Measurements from ENCODE around the gene BCAR3.

BCAR3 gene

DNA sequence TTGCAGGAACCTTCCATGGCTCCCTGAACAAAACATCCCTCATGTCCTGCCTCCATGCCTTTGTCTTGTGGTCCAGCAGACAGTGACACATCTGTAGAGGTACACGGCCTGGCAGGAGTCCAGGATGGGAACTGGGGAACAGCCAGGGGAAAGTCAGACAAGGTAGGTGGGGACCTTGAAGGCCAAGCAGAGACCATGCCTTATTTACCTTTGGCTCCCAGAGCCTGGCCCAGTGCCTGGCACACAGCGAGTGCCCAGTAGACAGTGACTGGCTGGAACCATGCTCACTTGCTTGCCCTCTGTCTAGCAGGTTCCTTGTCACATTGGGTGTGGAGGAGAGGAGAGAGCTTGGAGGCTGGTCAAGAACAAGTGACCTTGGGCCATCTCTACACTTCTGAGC, 81.0 kb downstream of the BCAR3 start:
- DNase-seq (ENCODE audit: low spot score) (no peak), FAIRE-seq (no peak)

DNA sequence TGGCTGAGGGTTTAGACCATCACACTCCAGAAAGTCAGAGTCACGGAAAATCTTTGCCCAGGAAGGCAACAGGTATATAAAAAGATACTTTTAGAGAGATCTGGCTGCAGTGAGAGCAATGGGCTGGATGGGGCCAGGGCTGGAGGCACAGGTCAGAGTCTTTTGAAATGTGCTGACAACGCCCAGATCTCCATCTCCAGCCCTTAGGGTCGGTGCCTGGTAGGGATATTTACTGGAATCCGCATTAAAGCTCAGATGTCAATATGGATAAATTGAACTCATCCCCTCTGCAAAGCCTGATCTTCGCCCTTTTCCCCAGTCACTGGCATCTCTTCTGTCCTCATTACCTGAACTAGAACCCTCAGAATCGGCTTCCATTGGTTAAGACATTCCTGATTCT, 82.2 kb downstream of the BCAR3 start:
- FAIRE-seq: no peak
- no peak for DNase-seq (ENCODE audit: low spot score)

DNA sequence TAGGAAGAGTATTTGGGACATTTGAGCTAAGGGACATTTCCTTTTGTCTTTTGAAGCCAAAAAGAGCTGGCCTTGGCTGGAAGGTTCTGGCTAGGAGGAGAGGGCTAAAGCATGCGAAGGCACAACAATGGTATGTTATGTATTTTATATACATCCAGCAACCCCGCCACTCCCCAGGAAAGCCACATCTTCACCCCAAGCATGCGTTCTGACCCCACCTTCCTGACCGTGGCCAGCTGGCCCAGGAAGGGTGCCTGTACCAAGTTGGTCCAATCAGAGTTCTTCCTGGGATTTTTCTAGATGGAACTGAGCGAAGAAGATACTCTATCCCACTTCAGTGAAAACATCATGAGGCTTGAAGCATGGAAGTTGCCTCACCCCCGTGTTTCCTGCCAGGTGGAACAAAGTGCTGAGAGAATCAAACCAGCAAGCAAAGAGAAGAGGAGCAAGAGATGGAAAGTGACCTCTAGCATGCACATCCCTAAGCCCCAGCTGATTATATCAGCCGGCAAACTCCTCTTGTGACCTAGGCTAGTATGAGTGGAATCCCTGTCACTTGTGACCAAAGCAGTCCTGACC, 82.7 kb downstream of the BCAR3 start:
- no peak for DNase-seq (ENCODE audit: low spot score)
- no peak for FAIRE-seq

- FAIRE-seq: no peak
- DNase-seq (ENCODE audit: low spot score): no peak
Measured at GRCh38 chr1:93598396-93598795, 83.2 kb downstream of the BCAR3 start.

GRCh38 chr1:93597709-93598108, 83.9 kb downstream of the BCAR3 start:
- FAIRE-seq: no peak
- no peak for DNase-seq (ENCODE audit: low spot score)

DNA sequence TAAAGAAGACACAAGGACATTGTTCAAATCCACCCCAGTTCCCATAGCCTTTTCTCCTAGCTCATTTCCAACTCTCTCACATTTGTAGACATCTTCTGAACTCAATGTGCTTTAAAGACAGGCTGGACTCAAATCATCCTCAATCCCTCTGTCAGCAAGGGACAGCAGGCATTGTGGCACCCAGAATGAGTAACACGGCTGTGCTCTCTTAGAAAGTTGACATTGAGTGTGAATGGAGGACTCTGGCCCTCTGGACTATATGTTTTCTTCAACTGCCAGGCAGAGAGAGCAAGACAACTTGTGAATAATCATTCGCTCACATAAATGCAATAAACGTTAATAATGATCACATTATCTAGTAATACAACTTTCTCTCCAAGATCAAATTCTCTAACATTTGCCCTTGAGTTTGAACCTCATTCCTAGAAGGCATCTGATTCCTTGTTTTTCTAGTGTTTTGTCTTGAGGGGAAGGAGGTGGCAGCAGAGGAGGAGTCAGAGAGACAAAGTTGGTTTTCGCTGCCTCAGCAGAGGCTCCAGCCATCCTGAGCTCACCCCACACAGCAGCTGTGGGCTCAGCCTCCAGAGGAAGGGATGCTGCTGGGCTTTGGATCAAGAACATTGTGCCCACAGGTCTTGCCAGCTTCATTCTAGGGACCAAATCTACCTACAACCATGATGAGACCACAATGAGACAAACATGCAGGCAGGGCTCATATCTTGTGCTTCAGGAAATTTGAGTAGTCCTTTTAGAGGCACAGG, 85.1 kb downstream of the BCAR3 start:
- DNase-seq (ENCODE audit: low spot score) (no peak), FAIRE-seq (no peak)

- no peak for FAIRE-seq
Measured at GRCh38 chr1:93595743-93596142, 85.9 kb downstream of the BCAR3 start.

DNA sequence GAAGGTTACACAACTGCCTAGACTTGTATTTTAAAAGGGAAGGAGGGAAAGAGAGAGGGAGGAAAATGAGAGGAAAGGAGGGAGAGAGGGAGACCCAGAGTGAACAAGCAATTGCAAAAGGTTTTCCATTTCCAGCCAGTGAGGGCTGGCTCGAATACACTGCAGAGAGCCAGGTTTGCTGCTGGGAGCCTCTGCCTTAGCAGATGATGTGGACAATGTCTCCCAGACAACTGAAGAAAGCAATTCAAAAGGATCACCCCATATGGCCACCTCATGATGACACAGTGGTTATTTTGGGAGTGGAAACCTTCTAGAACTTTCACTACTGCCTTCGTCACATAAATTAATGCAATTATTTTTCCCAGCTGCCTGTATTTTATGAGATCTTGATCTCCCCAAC, 86.4 kb downstream of the BCAR3 start:
- FAIRE-seq: no peak
- no peak for DNase-seq (ENCODE audit: low spot score)

More at GRCh38 chr1:93595743-93596142, 85.9 kb downstream of the BCAR3 start:
- no peak for DNase-seq (ENCODE audit: low spot score)

DNA sequence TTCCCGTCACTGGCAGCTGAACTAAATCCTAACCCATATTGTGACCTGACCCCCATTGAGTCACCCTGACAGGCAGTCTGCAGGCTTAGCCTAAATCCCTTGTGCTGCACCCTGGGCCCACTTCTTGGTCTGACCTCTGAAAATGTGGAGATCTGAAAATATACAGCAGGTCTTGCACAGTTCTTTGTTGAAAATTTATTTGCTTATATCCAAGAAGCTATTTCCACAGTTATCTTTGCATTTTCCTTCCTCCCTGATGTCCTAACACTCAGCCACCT, 87.1 kb downstream of the BCAR3 start:
- no peak for FAIRE-seq

GRCh38 chr1:93593854-93594602, 87.6 kb downstream of the BCAR3 start:
- FAIRE-seq (no peak), DNase-seq (ENCODE audit: low spot score) (no peak)

More for the DNA sequence above, 87.1 kb downstream of the BCAR3 start:
- no peak for DNase-seq (ENCODE audit: low spot score)

DNA sequence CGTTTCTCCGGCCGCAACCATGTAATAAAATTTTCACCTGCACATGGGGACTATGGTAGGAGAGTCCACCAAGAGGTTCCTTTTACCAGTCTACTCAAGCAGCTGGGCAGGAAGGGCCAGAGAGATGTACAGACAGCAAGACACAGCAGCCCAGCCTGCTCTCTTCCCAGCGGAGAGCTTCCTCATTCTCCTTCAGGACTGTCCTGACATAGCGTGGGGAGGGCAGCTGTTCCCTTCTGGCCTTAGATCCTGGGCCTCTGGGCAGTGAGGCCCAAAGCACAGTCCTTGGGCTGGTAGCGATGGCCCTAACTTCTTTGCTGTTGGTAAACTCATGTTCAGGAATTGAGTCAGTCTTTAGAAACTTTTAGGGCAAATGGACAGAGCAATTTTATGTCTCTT, 89.1 kb downstream of the BCAR3 start:
- DNase-seq (ENCODE audit: low spot score) (no peak), FAIRE-seq (no peak)

DNA sequence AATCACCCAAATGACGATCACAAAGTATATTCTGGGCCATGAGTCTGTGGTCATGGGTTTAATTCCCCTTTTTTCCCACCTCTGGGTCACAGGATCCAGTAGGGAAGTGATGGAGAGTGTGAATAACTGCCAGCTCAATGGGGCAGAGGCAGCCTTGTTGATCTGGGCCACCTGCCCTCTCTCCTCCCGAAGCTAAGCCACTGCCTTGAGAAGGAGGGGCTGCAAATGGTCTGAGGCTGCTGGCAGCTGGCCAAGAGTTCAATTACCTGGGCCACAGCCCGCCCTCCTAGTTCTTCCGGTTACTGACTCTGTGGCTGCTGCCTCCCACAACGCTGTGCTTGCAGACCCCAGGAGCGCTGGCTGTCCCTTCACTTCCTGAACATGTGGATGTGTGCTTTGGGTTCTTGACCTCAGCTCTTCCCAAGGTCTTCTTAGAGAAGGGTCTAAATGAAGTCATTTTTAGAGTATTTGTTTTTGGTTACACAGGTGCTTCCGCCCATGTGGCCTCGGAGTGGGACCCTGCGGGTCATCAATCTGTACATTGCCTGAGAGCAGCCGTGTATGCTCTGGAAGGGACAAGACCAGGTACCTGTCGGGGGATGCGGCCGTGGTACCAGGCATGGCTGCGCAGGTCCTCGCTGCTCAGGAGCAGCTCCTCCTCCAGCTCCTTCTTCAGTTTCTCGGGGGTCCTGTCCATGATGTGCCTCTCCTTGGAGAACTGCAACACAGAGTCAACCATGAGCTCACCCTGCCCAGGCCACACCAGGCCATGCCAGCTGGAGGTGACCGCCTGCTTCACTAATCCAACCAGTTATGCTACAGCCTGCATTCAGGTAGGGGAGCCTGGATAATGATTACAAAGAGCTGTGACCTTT, 89.7 kb downstream of the BCAR3 start:
- FAIRE-seq (no peak), DNase-seq (ENCODE audit: low spot score) (peak; percentile 76)

DNA sequence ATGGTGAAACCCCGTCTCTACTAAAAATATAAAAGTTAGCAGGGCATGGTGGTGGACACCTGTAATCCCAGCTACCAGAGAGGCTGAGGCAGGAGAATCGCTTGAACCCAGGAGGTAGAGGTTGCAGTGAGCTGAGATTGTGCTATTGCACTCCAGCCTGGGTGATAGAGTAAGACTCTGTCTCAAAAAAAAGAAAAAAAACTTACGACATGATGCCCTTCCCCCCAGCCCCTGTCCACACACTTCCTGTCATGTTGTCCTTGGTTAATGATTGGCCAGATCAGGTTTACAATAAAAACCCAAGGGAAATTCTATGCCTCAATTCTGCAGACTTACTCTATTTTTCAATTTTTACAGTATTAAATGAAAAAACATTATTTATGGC, 90.4 kb downstream of the BCAR3 start:
- DNase-seq (ENCODE audit: low spot score) (peak; percentile 53), FAIRE-seq (peak; percentile 70)

- DNase-seq (ENCODE audit: low spot score) (no peak), FAIRE-seq (no peak)
Measured at GRCh38 chr1:93588955-93589354, 92.7 kb downstream of the BCAR3 start.

DNA sequence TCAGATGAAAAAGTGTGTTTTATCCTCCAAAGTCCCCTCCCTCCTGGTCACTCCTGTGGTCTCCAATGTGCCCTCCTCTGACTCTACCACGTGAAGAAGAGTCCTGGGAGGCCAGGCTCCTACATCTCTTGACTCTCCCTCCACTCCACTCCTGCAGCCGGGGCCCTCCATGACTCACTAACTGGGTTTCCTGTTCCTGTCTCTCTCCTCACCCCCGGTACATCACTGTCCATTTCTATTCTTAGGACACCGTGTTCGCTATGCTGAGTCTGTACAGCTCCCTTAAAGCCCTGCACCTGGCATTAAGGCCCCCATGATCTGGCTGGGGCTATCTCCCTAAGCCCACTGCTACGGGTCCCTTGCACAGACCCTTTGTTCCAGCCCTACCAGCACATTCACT, 93.4 kb downstream of the BCAR3 start:
- DNase-seq (ENCODE audit: low spot score) (no peak), FAIRE-seq (no peak)

GRCh38 chr1:93587354-93587753, 94.3 kb downstream of the BCAR3 start:
- DNase-seq (ENCODE audit: low spot score) (no peak), FAIRE-seq (no peak)

- no peak for FAIRE-seq
- no peak for DNase-seq (ENCODE audit: low spot score)
Measured at GRCh38 chr1:93585059-93585966, 96.3 kb downstream of the BCAR3 start.

DNA sequence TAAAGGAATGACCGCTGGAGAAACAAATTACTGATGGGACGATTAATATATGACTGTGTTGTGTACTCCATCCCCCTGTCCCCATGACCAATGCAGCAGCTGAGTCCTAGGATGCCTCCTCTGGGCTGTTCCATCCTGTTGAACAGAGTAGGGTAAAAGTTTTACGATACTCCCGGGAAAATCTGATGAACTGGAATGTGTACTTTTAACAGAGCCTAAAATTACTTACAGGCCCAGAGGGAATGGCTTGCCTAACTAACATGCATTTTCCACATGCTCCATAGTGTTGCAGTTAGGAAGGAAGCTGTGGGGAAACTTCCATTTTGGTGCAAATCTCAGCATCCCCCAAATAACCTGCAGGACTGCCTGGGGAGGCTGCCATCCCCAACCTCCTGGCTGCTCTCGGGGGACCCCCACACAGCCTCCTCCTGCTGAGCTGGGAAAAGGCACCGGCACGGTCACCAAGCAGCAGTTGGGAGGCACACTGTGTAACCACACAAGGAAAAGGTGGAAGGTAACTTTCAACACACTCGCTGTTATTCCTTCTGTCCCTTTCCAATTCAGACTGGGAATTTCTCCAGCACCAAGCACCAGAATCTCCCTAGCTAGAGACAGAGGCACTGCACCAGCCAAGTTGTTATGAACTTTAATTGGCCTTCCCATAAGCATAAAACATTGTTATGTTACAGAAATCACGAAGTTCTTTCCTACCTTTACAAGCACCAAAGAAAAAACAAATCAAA, 97.2 kb downstream of the BCAR3 start:
- DNase-seq (ENCODE audit: low spot score) (no peak), FAIRE-seq (no peak)

DNA sequence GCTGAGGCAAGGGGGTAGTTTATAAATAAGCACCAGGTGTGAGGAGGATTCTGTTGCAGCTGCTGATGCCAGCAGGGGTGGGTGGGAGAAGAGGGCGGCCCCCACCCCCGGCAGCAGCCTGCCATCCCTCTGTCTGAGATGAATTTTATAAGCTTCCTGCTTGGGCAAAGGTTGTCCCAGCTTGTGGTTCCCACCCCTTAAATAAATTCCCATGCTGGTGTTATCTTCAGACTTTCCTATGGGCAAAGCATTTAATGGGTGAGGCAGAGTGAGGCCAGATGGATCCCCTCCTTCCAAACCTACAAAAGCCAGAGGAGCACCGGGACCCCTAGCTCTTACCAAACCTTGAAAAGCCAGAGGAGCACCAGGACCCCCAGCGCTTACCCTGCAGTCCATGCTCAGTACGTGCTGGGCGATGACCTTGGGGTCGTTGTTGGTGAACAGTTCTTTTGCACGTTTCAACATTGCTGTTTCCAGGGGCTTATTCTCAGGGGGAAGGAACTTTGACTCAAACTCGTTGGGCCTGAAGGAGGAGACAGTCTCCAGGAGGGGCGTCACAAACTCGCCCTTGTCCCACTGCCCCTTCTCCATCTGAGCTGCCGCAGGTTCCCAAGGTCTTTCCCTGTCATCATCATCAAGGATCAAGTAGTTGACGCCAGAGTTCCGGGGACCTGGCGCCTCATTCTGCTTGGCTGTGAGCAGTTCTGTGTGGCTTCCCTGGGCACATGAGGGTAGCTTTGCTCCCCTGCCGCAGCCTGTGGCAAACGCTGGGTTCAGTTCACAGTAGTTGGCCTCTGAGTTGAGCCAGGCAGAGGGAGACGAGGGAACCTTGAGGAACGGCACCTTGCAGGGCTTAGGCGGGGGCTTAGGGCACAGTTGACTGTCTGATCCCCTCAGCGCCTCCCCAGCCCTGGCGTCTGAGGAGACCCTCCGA, 99.5 kb downstream of the BCAR3 start:
- no peak for FAIRE-seq

More for the DNA sequence above, 99.5 kb downstream of the BCAR3 start:
- no peak for DNase-seq (ENCODE audit: low spot score)
